Thyroid gland (tissue), 4 donors: ENCODE data around the gene PIP4K2C. TPM values are rescaled to one million over a fixed set of nuclear protein-coding genes. Genes with fewer than 3 reads are reported as not detected.
A peak's percentile ranks its signal among the peaks of the same experiment; 100 is the strongest.

Source experiments
- DNase-seq, 2 donors: peaks; one replicate each; pipeline ENCODE4 v3.0.0-alpha.2; 2019
- H3K27ac ChIP-seq, 3 donors: fragments of 200-600 bp; sonication (generic); 1 replicate in 2 of 3; 2 replicates in 1 of 3; pipeline ENCODE4 v1.5.1; 2016 to 2019; ENCODE audit warnings: mild to moderate bottlenecking in 1 of 3, moderate library complexity in 1 of 3
- H3K27me3 ChIP-seq: fragments of 200-600 bp; sonication (generic); one replicate; pipeline ENCODE4 v1.5.1; 2019
- H3K36me3 ChIP-seq, 2 donors: fragments of 200-600 bp; sonication (generic); one replicate each; pipeline ENCODE4 v1.5.1; 2016 to 2019
- H3K4me1 ChIP-seq, 2 donors: fragments of 200-600 bp; sonication (generic); one replicate each; pipeline ENCODE4 v1.5.1; 2017 to 2019
- H3K4me3 ChIP-seq, 3 donors: fragments of 200-600 bp; sonication (generic); replicated peaks in 1 of 3; 1 replicate in 2 of 3; 2 replicates in 1 of 3; pipeline ENCODE4 v1.5.1; 2016; ENCODE audit warnings: mild to moderate bottlenecking in 1 of 3
- H3K9me3 ChIP-seq: fragments of 200-600 bp; sonication (generic); one replicate; pipeline ENCODE4 v1.5.1; 2017
- CTCF ChIP-seq, 6 experiments: fragments of 200-600 bp in 3 of 6; fragments of 450-650 bp in 3 of 6; sonication (generic) in 3 of 6; IDR thresholded peaks; one replicate each; pipeline ENCODE4 v1.5.1; 2016 to 2019; ENCODE audit warnings: antibody characterized with exemption in 6 of 6, mild to moderate bottlenecking in 2 of 6, inconsistent platforms in 1 of 6, moderate library complexity in 1 of 6
- POLR2A ChIP-seq, 2 donors: fragments of 450-650 bp; IDR thresholded peaks; one replicate each; pipeline ENCODE4 v1.6.1; 2017; ENCODE audit warnings: antibody characterized with exemption in 2 of 2, mild to moderate bottlenecking in 2 of 2, moderate library complexity in 1 of 2
- WGBS, 2 donors: methylation state at CpG; one replicate each; pipeline ENCODE4 v1.1.5; 2017; 5-methylcytosine and 5-hydroxymethylcytosine counted together
- intact Hi-C: fragments of 100-400 bp; cut with DNase I; formaldehyde crosslinking; loops from one replicate; pipeline ENCODE4 v1.15.1; 2023
- total RNA-seq, 4 donors: library from RNA; depleted of rRNA; stranded (reverse); fragments of >200 nt; gene quantifications; one replicate each; pipeline ENCODE4 v1.2.3, GENCODE V29; 2016

The PIP4K2C gene
- total RNA-seq, 4 donors from 2014 or later = 29.6 to 82.6 (median 59.2) TPM

DNA sequence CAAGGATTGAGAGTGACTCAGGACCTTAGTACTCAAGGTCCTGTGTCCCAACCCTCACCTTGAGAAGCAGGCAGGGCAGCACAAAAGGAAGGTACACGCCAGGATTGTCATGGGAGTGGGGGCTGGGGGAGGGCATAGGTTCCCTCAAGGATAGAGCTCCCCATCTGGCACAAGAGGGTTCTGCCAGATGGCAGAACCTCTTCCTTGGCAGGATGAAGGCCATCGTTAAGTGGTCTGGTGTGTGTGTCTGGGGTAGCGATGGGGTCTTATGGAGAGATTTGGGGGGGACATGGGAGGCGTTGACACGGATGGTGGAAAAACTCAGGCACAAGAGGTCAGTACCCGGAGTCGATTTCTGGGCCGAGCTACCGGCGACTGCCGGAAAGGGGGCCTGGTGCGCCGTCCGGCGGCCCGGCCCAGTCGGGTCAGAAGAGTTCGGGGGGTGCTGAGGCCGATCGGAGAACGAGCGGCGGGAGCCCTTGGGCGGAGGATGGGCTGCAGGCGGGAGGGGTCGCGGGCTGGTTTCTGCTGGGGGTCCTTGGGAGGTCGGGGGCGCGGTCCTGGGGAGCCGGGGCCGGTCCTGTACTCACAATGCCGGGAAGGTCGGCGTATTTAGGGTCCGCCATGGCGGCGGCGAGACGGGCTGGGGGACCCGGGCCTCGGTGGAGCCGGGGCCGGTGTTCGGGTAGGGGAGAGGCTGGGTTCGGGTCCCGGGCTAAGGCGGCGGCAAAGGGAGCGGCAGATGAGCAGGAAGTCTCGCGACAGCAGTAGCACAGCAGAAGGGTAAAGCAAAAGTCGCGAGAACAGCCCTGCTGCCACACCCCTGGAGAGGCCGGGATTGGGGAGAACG lies 44.3 kb upstream of the PIP4K2C start, which contains the start of gene DCTN2:
Gene DCTN2, minus strand, starts transcription at position 755 of the 850 bp plus-strand sequence. Its CDS starts 129 bp downstream, at position 626.
- Histone ChIP-seq H3K27me3 (no peaks in the 10 kb centered on the region), H3K9me3 (no peaks in the 10 kb centered on the region), H3K27ac (peak within 1 kb of the TSS in 2 of 3 donors; percentile 68 to 82), H3K4me3 (peak within 1 kb of the TSS; percentile 38 to 66 (median 59)), H3K36me3 (no peaks in the 10 kb centered on the region), H3K4me1 (peaks cover 12 to 23% of the 10 kb centered on the region in 2 donors)
- WGBS, 2 donors = 0 to 1% methylated on average over 24 to 47 of the region's 56 CpGs
- TF ChIP-seq CTCF (IDR thresholded peaks at IDR 0.05) (peak in 1 of 6 experiments; percentile 19), POLR2A (IDR thresholded peaks at IDR 0.05) (peak in 1 of 2 donors; percentile 61)
- intact Hi-C loops = loop anchor here (2.0 kb wide), 1 partner anchor 58 kb away; the partner anchor contains the start of gene MARS1
- DNase-seq = peak; percentile 96 to 97

GRCh38 chr12:57547288-57548012 lies 43.5 kb upstream of the PIP4K2C start:
- intact Hi-C loops = loop anchor here (2.0 kb wide), 1 partner anchor 59 kb away; the partner anchor contains the start of gene MARS1
- Histone ChIP-seq H3K4me1 (peaks cover 12 to 23% of the 10 kb centered on the region in 2 donors), H3K4me3 (peak overlapping the region in 1 of 3 donors; percentile 66), H3K9me3 (no peaks in the 10 kb centered on the region), H3K27ac (peak overlapping the region in 1 of 3 donors; percentile 68), H3K36me3 (no peaks in the 10 kb centered on the region), H3K27me3 (no peaks in the 10 kb centered on the region)
- DNase-seq = no peak
- 21 to 22% methylated on average over 9 of the region's 9 CpGs for WGBS, 2 donors
- TF ChIP-seq CTCF (IDR thresholded peaks at IDR 0.05) (no peak), POLR2A (IDR thresholded peaks at IDR 0.05) (no peak)

DNA sequence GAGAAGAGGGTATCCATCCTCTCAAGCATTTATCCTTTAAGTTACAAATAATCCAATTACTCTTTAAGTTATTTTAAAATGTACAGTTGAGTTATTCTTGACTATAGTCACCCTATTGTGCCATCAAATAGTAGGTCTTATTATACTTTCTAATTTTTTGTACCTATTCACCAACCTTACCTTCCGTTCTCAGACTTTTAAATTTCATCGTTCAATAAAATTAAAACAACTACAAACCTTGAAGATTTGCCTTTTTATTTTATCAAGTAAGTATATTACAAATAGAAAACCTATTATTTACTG lies 43.0 kb upstream of the PIP4K2C start:
- no peak overlapping the region for H3K27ac ChIP-seq
- DNase-seq = no peak
- peaks cover 12 to 23% of the 10 kb centered on the region in 2 donors for H3K4me1 ChIP-seq
- H3K27me3 ChIP-seq = no peaks in the 10 kb centered on the region
- TF ChIP-seq POLR2A (IDR thresholded peaks at IDR 0.05) (no peak), CTCF (IDR thresholded peaks at IDR 0.05) (no peak)
- WGBS, 2 donors = 95 to 96% methylated on average over 2 of the region's 2 CpGs
- no peak overlapping the region for H3K4me3 ChIP-seq
- H3K9me3 ChIP-seq = no peaks in the 10 kb centered on the region
- intact Hi-C loops = no loop called here
- no peaks in the 10 kb centered on the region for H3K36me3 ChIP-seq

DNA sequence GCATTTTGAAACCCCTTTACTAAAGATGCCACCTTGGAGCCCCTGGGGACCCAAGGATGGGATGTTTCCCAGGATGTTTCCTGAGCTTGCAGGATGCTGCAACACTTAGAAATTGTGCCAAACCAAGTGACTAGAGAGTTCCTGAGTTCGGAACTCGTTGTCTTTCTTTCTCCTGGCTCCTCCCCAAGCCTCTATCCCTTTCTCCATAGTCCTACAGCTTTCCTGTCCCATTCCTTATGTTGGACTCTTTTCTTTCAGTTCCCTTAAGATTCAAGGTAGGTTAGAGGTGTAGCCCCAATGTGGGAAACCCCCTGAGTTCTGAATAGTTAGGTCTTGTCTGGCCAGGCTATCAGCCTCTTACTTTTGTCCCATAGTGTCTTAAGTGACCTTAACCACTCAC lies 42.5 kb upstream of the PIP4K2C start:
- no peak for DNase-seq
- Histone ChIP-seq H3K4me1 (peaks cover 12 to 23% of the 10 kb centered on the region in 2 donors), H3K36me3 (no peaks in the 10 kb centered on the region), H3K9me3 (no peaks in the 10 kb centered on the region), H3K4me3 (no peak overlapping the region), H3K27ac (no peak overlapping the region), H3K27me3 (no peaks in the 10 kb centered on the region)
- intact Hi-C loops = no loop called here
- TF ChIP-seq POLR2A (IDR thresholded peaks at IDR 0.05) = no peak
- TF ChIP-seq CTCF (IDR thresholded peaks at IDR 0.05) = no peak
- 40 to 43% methylated on average over 2 of the region's 2 CpGs for WGBS, 2 donors
